Brain pericyte (primary cell): ENCODE measurements around the gene EPS15.
"Not testable (repeated sequence)": the region's sequence is repeated elsewhere in the genome, so short reads cannot be mapped to it uniquely, and the experiment has no call there.

Experiments used
- DNase-seq: peaks from one replicate; pipeline ENCODE4 v3.0.0-alpha.2; 2012; ENCODE audit warnings: low read depth, low spot score

EPS15 gene

GRCh38 chr1:51336711-51337110 lies 182.4 kb downstream of the EPS15 start:
- no peak for DNase-seq

- no peak for DNase-seq
Observed at GRCh38 chr1:51336004-51336403, 183.1 kb downstream of the EPS15 start.

GRCh38 chr1:51331206-51332100 lies 187.6 kb downstream of the EPS15 start:
- DNase-seq: no peak

GRCh38 chr1:51330331-51331201 lies 188.5 kb downstream of the EPS15 start, which contains the start of gene TTC39A:
Gene TTC39A (minus strand): TSS chr1:51330562. CDS start chr1:51330477, 85 bp downstream.
- DNase-seq: no peak

DNA sequence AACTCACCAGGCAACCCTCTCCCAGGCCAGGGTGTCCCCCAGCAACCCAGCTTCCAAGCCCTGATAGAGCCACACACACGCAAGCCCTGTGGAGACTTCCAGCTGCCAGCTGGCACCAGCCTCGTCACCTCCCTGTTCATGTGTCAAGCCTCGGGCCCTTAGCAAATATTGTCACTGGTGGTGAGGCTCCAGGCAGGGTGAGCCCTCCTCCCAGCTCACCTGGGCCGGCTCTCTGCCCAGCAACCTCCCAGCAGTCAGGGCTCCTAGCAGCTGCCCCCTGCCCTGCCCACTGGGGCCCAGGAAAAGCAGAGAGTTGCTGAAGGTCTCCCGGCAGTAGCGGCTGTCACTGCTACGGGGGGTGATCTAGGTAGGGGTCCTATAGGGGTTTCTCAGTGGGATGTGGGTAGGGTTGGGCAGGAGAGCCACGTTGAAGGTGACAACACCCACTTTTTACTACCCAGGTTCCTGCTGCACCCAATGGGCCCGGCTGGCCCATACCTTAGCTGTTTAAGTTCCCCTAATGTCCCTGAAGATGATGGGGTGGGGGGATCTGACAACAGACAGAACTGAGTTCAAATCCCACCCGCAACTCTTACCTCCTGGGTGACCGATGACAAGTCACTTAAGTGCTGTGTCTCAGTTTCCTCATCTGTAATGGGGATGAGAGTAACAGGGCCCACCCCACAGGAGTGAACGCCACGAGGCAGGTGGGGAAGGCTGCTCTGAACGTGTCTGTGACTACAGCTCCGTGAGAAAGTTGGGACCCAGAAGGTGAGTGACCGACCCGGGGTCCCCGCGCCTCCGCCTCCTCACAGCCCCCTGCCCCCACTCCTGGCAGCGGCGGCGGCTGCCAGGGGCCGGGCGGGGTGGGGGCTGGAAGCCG lies 189.4 kb downstream of the EPS15 start:
- DNase-seq: no peak

DNA sequence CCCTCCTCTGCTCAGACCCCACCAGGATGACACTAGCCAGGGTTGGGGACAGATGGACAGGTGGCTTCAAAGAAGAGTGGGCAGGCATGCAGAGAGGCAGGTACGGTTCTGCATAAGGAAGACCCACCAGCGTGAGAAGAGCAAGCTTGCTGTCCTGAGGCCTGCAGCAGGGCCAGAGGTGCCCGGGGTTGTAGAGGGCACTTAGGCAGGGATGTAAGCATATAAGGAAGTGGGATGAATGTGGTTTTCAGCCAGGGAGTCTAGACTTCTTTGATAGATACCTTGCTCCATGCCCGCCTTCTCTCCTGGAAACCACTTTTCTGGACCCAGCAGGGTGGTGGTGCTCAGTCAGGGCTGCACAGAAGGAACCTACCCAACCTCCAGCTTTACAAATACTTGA lies 190.1 kb downstream of the EPS15 start:
- no peak for DNase-seq

- no peak for DNase-seq
Observed at GRCh38 chr1:51328279-51328678, 190.8 kb downstream of the EPS15 start.

GRCh38 chr1:51327386-51327785 lies 191.7 kb downstream of the EPS15 start:
- no peak for DNase-seq

- no peak for DNase-seq
Observed at GRCh38 chr1:51326839-51327238, 192.2 kb downstream of the EPS15 start.

GRCh38 chr1:51325878-51326755 lies 192.9 kb downstream of the EPS15 start:
- DNase-seq: no peak

DNA sequence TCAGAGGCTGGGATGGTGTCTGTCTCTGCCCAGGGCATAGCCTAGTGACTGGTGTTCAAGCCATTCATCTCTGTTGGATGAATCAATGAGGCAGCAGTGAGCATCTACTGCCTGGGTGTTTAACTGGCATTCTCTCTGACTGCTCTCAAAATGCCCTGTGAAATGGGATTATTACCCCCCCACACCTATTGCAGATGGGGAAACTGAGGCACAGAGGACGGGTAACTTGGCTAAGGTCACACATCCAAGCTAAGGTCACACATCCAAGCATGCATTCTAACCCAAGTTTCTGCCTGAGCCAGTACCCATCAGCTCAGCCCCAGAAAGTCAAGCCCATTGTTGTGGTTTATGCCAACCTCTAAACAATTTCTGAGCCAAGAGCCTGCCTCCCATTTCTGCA lies 193.7 kb downstream of the EPS15 start:
- no peak for DNase-seq

GRCh38 chr1:51325011-51325385 lies 194.1 kb downstream of the EPS15 start:
- DNase-seq: not testable (repeated sequence)

DNA sequence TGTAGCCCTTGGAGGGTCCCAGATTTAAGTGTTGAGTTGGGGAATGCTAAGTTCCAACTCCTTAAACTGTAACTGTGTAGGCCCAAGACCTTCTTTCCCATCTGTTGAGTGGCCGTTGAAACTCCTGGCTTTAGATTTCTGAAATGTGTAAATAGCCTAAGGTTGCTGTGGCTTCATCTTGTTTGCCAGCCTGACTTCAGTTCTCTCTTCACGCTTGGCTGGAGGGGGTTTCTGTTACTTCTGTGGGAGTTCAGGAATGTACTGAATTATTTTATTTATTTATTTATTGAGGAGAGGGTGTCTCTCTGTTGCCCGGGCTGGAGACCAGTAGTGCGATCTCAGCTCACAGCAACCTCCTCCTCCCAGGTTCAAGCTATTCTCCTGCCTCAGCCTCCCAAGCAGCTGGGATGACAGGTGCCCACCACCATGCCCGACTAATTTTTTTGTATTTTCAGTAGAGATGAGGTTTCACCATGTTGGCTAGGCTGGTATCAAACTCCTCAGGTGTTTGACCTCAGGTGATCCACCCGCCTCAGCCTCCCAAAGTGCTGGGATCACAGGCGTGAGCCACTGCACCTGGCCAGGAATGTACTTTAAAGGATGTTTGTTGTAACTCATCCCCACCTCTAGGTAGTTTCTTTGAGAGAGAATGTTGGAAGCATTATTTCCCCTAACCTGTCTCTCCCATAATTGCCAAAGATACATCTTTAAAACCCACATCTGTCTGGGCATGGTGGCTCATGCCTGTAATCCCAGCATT lies 194.6 kb downstream of the EPS15 start:
- no peak for DNase-seq

- no peak for DNase-seq
Observed at GRCh38 chr1:51323778-51324177, 195.3 kb downstream of the EPS15 start.

DNA sequence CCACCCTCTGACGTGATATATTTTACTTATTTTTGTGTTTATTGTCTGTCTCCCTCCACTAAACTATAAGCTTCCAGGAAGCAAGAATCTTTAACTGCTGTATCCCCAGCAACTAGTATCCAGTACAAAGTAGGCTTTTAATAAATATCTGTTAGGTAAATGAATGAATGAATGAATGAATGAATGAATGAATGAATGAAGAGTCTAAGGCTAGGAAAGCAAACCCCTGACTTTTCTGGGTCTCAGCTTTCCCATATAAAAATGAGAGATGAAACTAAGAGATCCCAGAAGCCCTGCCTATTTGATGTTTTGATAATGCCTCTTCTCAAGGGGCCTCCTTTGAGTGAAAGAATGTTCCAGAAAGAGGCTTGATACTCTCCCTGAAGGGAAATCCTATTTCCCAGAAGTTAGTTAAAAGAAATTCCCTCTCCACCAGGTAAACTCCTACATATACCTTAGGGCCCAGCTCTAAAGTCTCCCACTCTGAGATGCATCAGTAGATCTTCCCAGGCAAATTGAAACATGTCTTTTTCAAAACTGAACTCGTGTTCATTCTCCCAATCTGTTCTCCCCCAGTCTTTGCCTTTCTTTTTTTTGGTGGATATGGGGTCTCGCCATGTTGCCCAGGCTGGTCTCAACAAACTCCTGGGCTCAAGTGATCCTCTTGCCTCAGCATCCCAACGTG lies 196.5 kb downstream of the EPS15 start:
- DNase-seq: no peak

DNA sequence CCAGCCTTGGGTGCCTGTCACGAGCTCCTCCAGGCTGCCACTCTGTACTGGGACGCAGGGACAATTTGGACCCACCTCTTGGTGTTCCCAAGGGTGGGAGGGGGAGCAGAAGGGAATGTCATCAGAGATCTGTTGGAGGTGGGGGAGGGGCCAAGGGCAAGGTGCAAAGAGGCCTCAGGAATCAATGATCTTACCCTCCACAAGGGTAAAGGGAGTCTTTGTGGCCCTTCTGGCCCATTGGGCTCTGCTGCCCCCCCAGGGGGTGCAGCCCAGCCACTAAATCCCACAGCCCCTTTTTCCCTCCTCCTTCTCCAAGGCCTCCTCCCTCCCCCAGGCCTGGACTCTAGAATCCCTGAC lies 197.2 kb downstream of the EPS15 start:
- no peak for DNase-seq

- DNase-seq: no peak
Observed at GRCh38 chr1:51320967-51321923, 197.8 kb downstream of the EPS15 start.

GRCh38 chr1:51317798-51318197 lies 201.3 kb downstream of the EPS15 start:
- no peak for DNase-seq
